Stimulated activated CD4-positive, alpha-beta T cell treated with anti-CD3 and anti-CD28 coated beads, Interleukin-4, amount 100 ng/mL, for 4 hours (primary cell): Measurements from ENCODE around the gene SLC22A3.
"Not testable (repeated sequence)": the region's sequence is repeated elsewhere in the genome, so short reads cannot be mapped to it uniquely, and the experiment has no call there.

Source experiments
- DNase-seq, 2 experiments: peaks; one replicate each; pipeline ENCODE4 v3.0.0-alpha.2; 2020

SLC22A3 gene

GRCh38 chr6:160374836-160375560 lies 26.8 kb downstream of the SLC22A3 start:
- no peak for DNase-seq

DNA sequence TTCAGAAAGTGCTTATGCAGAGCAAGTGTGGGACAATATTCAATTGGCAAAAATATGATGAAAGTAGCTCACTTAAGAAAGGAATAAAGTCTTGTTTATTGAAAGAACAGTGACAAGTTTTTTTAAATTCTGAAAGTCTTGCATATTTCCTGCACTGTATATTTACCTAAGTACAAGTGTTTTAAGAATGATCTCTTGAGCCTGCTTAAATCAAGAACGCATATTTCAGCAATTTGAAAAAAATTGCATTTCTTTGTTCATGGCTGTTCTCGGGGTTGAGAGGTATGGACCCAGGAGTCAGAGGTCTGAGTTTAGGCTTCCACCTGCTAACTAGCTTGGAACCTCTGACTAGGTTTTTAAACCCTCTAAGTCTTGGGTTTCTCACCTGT lies 27.4 kb downstream of the SLC22A3 start:
- no peak for DNase-seq

- no peak for DNase-seq
These were observed 28.3 kb downstream of the SLC22A3 start for GRCh38 chr6:160376445-160376844.

- DNase-seq, result no peak
These were observed 30.0 kb downstream of the SLC22A3 start for GRCh38 chr6:160378218-160378617.

DNA sequence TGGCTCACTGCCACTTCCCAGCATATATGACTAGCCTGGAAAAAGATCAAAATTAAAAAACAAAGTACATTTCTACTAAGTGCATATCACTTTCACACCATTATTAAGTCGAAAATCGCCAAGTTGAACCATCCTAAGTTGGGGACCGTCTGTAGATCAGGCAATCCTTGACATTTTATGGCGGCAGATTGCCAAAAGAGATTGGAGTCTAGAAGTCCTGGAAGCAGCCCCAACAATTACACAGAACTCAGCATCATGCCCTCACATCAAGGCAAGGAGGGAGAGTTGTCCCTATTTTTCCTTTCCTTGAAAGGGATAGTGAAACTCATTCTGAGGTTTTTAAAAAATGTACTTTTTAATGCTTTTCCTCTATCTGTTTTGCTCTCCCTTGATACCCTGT lies 30.7 kb downstream of the SLC22A3 start:
- no peak for DNase-seq

GRCh38 chr6:160379466-160379865 lies 31.3 kb downstream of the SLC22A3 start:
- no peak for DNase-seq

- DNase-seq, result no peak
These were observed 34.8 kb downstream of the SLC22A3 start for GRCh38 chr6:160382946-160383345.

DNA sequence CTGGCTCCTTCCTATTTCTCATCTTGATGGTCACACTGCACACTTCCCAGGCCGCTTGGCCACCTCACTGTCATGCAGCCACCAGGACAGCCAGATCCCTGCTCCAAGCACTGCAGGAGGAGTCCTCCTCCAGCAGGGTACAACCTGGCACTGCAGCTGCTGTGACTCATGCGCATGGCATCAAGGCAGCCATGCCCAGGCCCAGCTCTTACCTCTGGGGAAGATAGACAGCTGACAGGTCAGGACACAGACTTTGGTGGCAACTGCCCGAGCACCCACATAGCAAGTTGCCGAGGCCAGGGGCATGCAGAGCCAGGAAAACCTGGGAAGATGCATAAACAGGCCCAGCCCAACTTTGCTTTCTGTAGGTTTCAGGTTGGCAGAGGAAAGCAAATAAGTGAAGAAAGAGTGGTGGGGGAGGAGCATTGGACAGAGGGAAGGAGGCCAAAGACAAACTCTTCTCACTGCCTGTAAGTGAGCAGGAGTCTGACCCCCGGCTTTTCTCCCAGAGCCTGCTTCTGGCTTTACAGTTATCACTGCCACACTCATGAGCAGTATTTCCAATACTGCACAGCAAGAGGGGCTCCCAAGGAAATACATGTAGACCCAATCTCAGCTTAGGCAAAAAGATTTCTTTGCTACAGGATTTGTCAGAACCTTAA lies 38.8 kb downstream of the SLC22A3 start:
- no peak for DNase-seq

DNA sequence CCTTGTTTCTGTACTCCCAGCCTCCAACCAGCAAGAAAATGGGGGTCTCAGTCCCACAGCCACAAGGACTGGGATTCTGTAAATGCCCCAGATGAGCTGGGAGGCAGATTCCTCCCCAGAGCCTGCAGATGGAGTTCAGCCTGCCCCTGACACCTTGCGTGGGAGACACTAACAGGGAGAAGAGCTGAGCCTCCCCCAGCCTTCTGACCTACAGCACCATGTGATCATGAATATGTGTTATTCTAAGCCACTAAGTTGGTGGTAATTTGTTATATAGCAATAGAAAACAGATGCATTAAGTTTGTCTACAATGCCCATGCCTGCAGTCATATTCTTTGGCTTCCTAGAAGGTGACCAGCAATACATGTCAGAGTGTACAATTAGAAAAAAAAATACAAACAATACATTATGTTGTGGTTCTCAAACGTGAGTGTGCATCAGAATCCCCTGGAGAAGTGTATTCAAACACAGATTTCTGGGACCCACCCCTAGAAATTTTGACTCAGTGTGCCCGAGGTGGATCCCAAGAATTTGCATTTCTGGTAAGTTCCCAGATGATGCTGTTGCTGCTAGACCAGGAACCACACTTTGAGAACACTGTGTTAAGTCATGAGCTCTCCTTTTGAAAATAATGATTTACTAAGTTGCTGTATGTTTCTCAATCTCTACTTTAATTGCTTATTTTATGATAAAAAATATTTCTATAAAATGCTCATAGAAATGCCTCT lies 39.9 kb downstream of the SLC22A3 start:
- no peak for DNase-seq

DNA sequence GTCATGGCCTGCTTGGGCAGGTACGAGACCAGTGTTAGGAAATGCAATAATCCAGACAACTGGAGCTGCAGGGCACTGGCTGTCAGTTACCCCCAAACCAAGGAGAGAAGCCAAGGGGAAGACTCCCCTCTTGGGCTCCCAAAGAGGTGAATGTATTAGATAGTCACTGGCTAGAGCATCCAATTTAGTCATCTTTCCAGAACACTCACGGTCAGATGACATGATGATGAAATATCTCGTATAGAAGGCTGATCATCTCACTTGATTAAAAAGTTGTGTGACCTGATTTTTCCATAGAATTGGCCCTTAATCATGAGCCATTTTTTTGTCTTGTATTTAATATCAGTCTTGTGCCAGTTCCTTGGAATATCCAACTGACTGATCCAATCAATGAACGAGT lies 40.7 kb downstream of the SLC22A3 start:
- DNase-seq, result no peak

DNA sequence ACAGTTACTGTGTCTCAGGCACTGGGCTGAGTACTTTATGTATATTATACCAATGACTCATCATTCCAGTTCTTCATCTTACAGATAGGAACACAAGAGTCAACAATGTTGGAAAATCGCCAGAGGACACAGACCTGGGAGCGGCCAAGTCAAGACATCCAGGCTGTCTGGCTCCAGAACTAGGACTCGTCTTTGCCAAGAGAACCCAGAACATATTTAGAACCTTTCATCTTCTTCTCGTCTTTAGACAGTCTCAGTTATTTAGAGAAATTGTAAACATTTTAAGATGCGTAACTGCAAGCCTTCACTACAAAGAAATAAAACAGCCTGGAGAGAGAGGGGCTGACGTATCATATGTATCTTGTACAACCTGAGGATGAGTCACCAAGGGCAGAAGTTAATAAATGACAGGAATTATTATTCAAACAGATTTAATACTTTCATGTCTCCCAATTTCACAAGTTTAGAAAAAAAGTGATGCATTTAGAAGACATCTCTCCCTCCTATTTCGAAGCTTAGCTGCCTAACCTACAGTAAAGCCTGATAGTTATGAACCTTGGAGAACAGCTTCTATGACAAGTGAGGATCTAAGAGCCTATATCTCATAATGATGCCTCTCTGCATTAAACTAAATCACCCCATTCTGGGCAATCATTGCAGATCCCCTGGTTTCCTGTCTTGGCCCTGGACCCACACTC lies 43.4 kb downstream of the SLC22A3 start:
- DNase-seq, result no peak

GRCh38 chr6:160393442-160393841 lies 45.3 kb downstream of the SLC22A3 start:
- DNase-seq, result not testable (repeated sequence)

GRCh38 chr6:160393891-160394653 lies 45.9 kb downstream of the SLC22A3 start:
- DNase-seq, result no peak

DNA sequence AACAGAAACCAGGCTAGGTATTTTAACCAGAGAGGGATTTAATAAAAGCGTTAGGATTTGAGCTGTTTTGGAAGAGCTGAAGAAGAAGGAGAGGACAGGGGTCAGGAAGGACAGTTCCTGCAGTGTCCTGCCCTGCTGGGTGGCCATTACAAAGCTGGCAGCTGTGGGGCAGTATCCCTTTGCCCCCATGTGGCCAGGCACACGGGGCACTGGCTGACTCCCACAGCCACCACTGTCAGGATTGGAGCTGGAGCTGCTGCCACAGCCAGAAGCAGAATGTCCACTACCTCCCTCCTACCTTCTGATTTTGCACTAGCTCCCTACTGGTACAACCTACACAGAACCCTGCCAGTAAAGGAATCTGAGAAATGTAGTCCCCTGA lies 46.5 kb downstream of the SLC22A3 start:
- DNase-seq, result no peak

DNA sequence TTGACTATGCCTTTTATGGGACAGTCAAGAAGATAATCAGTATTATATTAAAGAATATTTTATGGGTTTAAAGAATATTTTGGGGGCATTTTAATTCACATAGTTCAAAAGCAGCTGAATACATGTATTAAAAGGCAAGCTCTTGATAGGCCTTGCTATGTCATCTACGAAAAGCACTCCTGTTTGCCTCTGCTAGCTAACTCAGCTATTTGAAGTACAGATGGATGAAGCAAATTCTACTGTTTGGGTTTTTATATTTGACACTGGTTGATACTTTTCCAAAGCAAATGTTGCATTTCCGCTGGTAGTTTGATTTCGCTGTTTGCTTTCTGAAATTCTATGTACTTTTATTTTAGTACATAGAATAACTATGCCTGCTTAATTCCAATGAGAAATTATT lies 47.0 kb downstream of the SLC22A3 start:
- DNase-seq, result no peak

DNA sequence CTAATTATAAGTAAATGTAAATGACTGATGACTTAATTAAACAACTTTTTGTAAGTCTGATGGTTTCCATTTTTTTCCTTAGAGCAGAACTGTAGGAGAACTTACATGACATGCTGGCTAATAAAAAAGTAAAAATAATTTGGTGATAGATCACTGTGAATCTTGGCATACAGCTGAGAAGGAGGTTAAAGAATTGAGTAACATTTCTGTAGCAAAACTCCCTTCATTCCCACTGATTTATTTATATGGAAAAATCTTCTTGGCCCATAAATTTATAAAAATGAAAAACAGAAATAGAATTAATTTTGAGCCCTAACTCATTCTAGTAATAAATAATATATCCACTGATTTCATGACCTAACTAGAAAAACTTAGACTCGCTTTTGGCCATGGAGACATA lies 48.1 kb downstream of the SLC22A3 start:
- DNase-seq, result no peak

DNA sequence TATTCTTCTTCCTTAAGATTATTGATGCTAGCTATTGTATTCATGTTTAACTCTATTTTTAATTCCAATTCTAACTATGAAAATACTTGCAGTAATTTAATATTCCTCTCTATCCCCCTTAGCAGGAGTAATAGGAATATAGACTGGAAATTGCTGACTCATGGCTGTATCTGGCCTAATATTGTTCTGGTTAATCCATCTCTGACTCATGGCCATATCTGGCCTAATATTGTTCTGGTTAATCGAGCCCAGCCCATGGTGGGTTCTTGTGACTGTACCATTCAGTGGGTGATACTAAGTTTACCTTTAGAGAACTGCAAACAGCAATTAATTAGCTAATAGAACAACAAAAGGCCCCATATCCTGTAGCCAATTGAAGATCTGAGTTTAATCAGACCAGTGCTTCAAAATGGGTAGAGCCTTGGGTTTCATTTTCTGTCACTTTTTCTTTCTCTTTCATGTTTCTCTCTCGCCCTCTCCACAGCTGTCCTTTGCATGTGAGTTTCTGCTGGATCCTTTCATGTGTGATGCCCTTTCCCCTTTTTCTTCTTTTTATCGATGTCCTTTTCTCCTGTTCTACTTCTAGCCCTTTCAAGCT lies 50.6 kb downstream of the SLC22A3 start:
- no peak for DNase-seq

DNA sequence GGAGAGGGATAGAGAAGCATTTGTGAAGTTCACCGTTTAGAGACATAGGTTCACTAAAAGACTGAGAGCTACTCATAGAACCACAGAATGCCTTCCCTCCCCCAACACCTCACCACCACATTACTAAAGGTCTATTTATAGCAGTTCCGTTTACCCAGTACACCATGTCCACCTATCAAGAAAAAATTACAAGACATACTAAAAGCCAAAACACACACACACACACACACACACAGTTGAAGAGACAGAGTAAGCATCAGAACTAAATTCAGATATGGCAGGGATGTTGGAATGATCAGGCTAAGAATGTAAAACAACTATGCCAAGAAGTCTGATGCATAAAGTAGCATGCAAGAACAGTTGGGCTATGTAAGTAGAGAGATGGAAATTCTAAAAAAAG lies 52.3 kb downstream of the SLC22A3 start:
- no peak for DNase-seq

DNA sequence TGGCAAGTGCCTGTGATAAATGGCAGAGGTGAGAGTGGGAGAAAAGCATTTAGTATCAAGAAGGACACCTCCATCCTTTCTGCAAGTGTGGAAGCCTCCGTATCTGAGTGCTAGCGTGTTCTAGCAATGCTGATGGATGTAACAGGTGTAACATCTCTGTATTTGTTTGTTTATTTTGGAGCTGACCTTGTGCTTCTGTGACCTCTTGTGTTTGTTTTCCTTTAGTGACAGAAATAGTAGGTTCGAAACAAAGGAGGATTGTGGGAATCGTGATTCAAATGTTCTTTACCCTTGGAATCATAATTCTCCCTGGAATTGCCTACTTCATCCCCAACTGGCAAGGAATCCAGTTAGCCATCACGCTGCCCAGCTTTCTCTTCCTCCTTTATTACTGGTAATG lies 60.4 kb downstream of the SLC22A3 start:
- no peak for DNase-seq

DNA sequence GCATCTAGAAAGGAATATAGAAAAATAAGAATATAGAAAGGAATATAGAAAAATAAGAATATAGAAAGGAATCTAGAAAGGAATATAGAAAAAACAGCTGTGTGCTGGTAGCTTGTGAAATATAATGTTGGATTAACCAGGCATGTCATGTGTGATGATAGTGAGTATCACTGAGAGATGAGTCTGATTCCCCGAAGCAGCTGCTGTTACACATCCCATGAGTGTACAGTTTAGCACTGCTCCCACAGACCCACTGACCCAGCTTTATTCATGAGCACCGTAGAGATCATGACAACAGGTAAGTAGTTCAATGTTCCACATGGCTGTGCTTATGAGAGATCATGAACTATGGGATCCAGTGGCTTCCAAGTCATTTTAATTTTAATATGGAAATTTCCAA lies 64.8 kb downstream of the SLC22A3 start:
- DNase-seq, result no peak

DNA sequence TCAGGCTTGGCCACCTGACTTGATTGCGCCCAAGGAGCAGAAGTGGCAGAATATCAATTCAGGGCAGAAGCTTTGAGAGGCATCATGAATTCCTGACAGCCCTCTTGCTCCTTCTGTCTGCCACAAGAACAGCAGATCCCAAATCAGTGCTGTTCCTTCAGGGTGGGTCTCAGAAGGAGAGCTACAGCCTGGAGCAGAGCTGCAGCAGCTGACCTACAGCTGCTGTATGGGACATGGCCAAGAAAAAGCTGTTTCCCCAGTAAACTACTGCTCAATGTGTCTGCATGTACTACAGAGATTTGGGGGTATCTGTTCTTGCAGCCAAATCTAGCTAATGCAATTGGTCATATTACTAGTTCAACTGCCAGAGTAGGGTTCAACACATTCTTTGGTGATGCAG lies 69.0 kb downstream of the SLC22A3 start:
- no peak for DNase-seq

- no peak for DNase-seq
These were observed 69.4 kb downstream of the SLC22A3 start for GRCh38 chr6:160417550-160417949.
